DND-41 (cell line): ENCODE data around the gene TRAF1.

Experiments used
- ATAC-seq: fragments of 200-7000 bp; cut with Tn5 transposase; 3 replicates; pipeline ENCODE4 v1.9.1; 2021; ENCODE audit warnings: low read depth; ENCODE audit not compliant: insufficient read depth
- DNase-seq: peaks from one replicate; pipeline ENCODE4 v3.0.0-alpha.2; 2020
- H2AFZ ChIP-seq: 2 replicates; pipeline ENCODE4 v1.6.0; 2012; ENCODE audit warnings: low read depth, low read length
- H3K27ac ChIP-seq: 2 replicates; pipeline ENCODE4 v1.5.1; 2012; ENCODE audit warnings: low read length, inconsistent platforms
- H3K27me3 ChIP-seq: fragments of 200-600 bp; sonication (generic); 2 replicates; pipeline ENCODE4 v1.6.0; 2012; ENCODE audit warnings: low read length, mild to moderate bottlenecking, inconsistent platforms; ENCODE audit not compliant: insufficient read depth, poor library complexity
- H3K36me3 ChIP-seq: 2 replicates; pipeline ENCODE4 v1.5.1; 2012; ENCODE audit warnings: low read length, inconsistent platforms; ENCODE audit not compliant: insufficient read depth
- H3K4me1 ChIP-seq: 2 replicates; pipeline ENCODE4 v1.5.1; 2012; ENCODE audit warnings: mild to moderate bottlenecking, low read length; ENCODE audit not compliant: insufficient read depth
- H3K4me2 ChIP-seq: 2 replicates; pipeline ENCODE4 v1.6.0; 2012; ENCODE audit warnings: mild to moderate bottlenecking, moderate library complexity, low read length, inconsistent platforms; ENCODE audit not compliant: insufficient read depth
- H3K4me3 ChIP-seq, 2 experiments: fragments of 200-600 bp in 1 of 2; shearing (Covaris generic) in 1 of 2; 2 replicates each; pipeline ENCODE4 v1.5.1; 2012 to 2016; ENCODE audit warnings: inconsistent platforms in 2 of 2, low read length in 2 of 2, mild to moderate bottlenecking in 2 of 2, low read depth in 1 of 2, moderate library complexity in 1 of 2
- H3K79me2 ChIP-seq: 2 replicates; pipeline ENCODE4 v1.6.0; 2012; ENCODE audit warnings: low read length, inconsistent platforms; ENCODE audit not compliant: insufficient read depth
- H3K9ac ChIP-seq: 2 replicates; pipeline ENCODE4 v1.6.0; 2012; ENCODE audit warnings: low read depth, mild to moderate bottlenecking, inconsistent platforms, low read length, moderate library complexity
- H3K9me3 ChIP-seq: 2 replicates; pipeline ENCODE4 v1.5.1; 2012; ENCODE audit warnings: low read length, moderate library complexity, mild to moderate bottlenecking, inconsistent platforms; ENCODE audit not compliant: insufficient read depth, severe bottlenecking
- H4K20me1 ChIP-seq: 2 replicates; pipeline ENCODE4 v1.6.0; 2012; ENCODE audit warnings: low read length; ENCODE audit not compliant: insufficient read depth
- EZH2 ChIP-seq: IDR thresholded peaks from 3 replicates; pipeline ENCODE4 v1.6.1; 2012; ENCODE audit warnings: borderline replicate concordance, low read depth, mild to moderate bottlenecking, moderate library complexity, low read length, inconsistent platforms; ENCODE audit not compliant: severe bottlenecking
- TF ChIP-seq, protein P1 (sequence below): IDR thresholded peaks from 2 replicates; pipeline ENCODE4 v1.5.1; 2012; ENCODE audit warnings: borderline replicate concordance, low read length, moderate library complexity, mild to moderate bottlenecking; ENCODE audit not compliant: poor library complexity, severe bottlenecking; ENCODE audit errors: extremely low read depth

The TRAF1 gene

GRCh38 chr9:120875954-120876841 lies 50.4 kb downstream of the TRAF1 start:
- Histone ChIP-seq H3K27me3 (no peaks in the 10 kb centered on the region), H4K20me1 (no peaks in the 10 kb centered on the region), H2AFZ (peak overlapping the region; percentile 76), H3K9ac (peak overlapping the region; percentile 75), H3K4me3 (peak overlapping the region; percentile 74 to 76; a peak in 3 of 4 replicates), H3K27ac (peak overlapping the region; percentile 96), H3K36me3 (peaks cover 51% of the 10 kb centered on the region), H3K4me1 (peaks cover 36% of the 10 kb centered on the region), H3K4me2 (peak overlapping the region; percentile 71), H3K79me2 (peaks cover 29% of the 10 kb centered on the region), H3K9me3 (no peaks in the 10 kb centered on the region)
- DNase-seq: peak; percentile 92
- ATAC-seq: peak; percentile 67
- no peak for TF ChIP-seq EZH2
- TF ChIP-seq, protein P1, sequence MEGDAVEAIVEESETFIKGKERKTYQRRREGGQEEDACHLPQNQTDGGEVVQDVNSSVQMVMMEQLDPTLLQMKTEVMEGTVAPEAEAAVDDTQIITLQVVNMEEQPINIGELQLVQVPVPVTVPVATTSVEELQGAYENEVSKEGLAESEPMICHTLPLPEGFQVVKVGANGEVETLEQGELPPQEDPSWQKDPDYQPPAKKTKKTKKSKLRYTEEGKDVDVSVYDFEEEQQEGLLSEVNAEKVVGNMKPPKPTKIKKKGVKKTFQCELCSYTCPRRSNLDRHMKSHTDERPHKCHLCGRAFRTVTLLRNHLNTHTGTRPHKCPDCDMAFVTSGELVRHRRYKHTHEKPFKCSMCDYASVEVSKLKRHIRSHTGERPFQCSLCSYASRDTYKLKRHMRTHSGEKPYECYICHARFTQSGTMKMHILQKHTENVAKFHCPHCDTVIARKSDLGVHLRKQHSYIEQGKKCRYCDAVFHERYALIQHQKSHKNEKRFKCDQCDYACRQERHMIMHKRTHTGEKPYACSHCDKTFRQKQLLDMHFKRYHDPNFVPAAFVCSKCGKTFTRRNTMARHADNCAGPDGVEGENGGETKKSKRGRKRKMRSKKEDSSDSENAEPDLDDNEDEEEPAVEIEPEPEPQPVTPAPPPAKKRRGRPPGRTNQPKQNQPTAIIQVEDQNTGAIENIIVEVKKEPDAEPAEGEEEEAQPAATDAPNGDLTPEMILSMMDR: peak; percentile 40

- peaks cover 57% of the 10 kb centered on the region for H3K36me3 ChIP-seq
- DNase-seq: no peak
- peak overlapping the region; percentile 73 for H2AFZ ChIP-seq
- ATAC-seq: no peak
- H3K9me3 ChIP-seq: no peaks in the 10 kb centered on the region
- peak overlapping the region in 1 of 2 experiments; percentile 74; a peak in 2 of 4 replicates for H3K4me3 ChIP-seq
- peaks cover 36% of the 10 kb centered on the region for H3K4me1 ChIP-seq
- H4K20me1 ChIP-seq: no peaks in the 10 kb centered on the region
- H3K4me2 ChIP-seq: peak overlapping the region; percentile 71
- no peaks in the 10 kb centered on the region for H3K27me3 ChIP-seq
- H3K27ac ChIP-seq: peak overlapping the region; percentile 96
- H3K9ac ChIP-seq: peak overlapping the region; percentile 75
- TF ChIP-seq, protein P1: no peak
- TF ChIP-seq EZH2: no peak
- peaks cover 29% of the 10 kb centered on the region for H3K79me2 ChIP-seq
Measured at GRCh38 chr9:120875643-120875953, 51.0 kb downstream of the TRAF1 start.

GRCh38 chr9:120875195-120875565 lies 51.4 kb downstream of the TRAF1 start:
- Histone ChIP-seq H3K36me3 (peaks cover 61% of the 10 kb centered on the region), H2AFZ (no peak overlapping the region), H3K4me2 (peak overlapping the region; percentile 71), H3K4me3 (peak overlapping the region in 1 of 2 experiments; percentile 74; a peak in 2 of 4 replicates), H3K27me3 (no peaks in the 10 kb centered on the region), H3K9ac (peak overlapping the region; percentile 75), H3K79me2 (peaks cover 29% of the 10 kb centered on the region), H3K4me1 (peaks cover 36% of the 10 kb centered on the region), H3K27ac (peak overlapping the region; percentile 96), H3K9me3 (no peaks in the 10 kb centered on the region), H4K20me1 (no peaks in the 10 kb centered on the region)
- TF ChIP-seq, protein P1: no peak
- TF ChIP-seq EZH2: no peak
- ATAC-seq (no peak), DNase-seq (no peak)
